Activated CD8-positive, alpha-beta memory T cell treated with anti-CD3 and anti-CD28 coated beads for 4 hours (primary cell): Measurements from ENCODE around the gene POP4.
"Not testable (repeated sequence)": the region's sequence is repeated elsewhere in the genome, so short reads cannot be mapped to it uniquely, and the experiment has no call there.

Source experiments
- DNase-seq, 2 donors: peaks; one replicate each; pipeline ENCODE4 v3.0.0-alpha.2; 2020; ENCODE audit warnings: low read depth in 2 of 2

POP4 gene, protein sequence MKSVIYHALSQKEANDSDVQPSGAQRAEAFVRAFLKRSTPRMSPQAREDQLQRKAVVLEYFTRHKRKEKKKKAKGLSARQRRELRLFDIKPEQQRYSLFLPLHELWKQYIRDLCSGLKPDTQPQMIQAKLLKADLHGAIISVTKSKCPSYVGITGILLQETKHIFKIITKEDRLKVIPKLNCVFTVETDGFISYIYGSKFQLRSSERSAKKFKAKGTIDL

GRCh38 chr19:29605653-29606419 lies at the start of gene POP4:
TSS of gene POP4 (plus strand) at chr19:29606283. CDS start at chr19:29606319, 36 bp downstream.
- DNase-seq = peak; percentile 96 to 98

GRCh38 chr19:29559110-29559509 lies 47.0 kb upstream of the POP4 start:
- not testable (repeated sequence) for DNase-seq

DNA sequence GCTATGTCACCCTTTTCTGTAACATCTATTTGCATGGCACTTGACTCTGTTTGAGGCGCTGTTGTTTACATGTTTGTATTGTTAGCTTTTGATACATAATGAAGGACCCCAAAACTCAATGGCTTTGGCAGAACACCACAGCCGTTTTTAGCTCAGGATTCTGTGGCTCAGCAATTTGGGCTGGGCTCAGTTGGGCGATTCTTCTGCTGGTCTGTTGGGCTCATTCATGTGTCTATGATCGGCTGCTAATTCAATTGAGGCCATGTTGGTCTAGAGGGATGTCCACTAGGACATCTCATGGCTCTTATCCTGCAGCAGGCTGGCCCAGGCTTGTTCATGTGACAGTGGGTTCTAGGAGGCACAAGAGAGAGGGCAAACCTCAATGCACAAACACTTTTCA lies 46.3 kb upstream of the POP4 start:
- DNase-seq = no peak

DNA sequence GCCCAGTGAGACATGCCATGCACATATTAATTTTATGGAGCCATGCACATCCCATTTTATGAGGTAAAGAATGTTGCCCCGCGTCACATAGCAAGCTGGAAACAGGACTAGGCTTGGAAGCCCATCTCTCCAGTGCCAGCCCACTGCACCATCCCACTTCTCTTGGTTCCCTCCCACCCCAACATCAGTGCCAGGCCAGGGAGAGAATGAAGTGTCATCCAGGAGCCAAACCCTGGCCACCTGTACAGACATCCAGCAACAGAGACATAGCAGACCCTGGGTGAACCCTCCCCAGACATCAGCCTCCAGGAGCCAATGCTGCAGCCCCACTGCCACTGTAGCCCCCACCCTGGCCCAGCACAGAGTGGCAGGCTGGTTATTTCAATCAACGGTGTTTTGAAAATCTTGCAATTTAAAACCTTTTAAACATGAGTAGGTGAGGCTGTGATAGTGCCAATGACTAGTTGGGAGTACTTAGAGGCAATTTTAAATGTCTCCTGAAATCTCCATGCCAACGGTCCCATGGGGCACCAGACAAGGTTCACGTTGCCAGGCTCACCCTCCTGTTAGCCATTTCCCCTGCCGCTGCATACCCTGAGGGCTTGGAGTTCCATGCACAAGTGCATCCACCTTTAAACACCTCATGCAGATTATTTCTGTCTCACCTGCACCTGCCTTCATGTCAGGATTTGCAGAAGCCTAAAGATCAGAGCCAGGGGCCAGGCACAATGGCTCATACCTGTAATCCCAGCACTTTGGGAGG lies 45.6 kb upstream of the POP4 start:
- DNase-seq = no peak

- no peak for DNase-seq
Observed at GRCh38 chr19:29561601-29562000, 44.5 kb upstream of the POP4 start.

DNA sequence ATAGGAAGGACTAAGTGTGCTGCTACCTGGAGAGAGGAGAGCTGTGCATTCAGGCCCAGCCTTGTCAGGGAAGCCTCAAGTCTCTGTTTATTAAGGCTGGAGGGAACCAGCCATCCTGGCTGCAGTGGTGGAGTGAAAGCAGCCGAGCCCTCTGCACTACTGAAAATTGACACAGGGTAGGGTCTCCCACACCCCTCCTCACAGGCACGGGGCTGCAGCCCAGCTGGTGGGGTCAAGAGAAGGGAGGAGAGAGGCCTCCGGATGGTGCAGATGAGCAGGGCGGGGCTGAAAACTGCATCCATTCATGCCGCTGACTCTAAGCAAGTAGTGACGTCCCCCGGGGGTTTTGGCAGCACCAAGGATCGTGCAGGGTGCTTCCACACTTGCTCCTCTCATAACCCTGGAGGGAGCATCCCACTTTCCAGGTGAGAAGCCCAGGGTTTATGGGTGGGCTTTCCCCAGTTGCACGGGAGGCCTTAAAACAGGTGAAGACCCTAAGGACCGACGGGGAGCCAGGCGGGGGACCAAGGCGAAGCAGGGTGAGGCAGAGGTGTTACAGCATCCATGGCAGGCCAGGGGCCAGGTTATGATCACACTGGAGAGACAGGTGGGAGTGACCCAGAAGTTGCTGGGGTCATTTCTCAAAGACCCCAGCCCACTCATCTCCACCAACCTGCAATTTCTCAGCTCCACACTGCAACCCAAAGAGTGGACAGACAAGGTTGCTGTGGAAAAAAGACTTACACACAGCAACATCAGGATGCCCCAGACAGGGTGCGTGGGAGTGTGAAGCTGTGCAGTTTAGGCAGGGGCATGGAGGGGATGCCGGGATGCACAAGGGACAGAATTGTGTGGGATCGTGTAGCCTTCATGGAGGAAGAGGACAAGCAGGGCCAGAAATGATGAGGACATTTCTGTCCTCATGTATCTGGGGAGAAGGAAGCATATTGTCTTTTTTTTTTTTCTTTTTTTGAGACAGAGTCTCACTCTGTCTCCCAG lies 43.5 kb upstream of the POP4 start:
- DNase-seq = no peak

DNA sequence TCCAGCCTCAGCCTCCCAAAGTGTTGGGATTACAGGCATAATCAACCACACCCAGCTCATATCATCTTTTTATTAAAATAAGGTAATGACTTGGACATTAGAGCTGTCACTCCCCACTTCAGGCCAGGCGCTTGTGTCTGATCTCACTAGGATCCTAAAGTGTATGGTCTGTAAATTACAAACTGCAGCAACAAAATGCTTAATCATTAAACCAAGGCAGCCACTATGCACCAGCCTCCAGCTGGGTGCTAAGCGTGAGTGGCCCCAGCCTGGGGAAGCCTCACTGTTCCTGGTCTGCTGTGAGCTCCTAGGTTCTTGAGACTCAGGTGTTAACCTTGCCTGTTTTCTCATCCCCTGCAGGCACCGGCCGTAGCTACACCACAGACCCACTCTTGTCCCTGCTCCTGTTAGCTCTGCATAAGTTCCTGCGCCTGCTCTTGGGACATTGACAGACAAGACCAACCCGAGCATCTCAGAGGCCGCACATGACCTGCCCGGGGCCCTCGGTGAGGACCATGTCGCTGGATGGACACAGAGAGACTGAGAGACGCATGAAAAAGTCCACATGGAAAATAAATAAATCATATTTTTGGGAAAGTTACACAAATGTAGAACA lies 42.5 kb upstream of the POP4 start:
- DNase-seq = no peak

DNA sequence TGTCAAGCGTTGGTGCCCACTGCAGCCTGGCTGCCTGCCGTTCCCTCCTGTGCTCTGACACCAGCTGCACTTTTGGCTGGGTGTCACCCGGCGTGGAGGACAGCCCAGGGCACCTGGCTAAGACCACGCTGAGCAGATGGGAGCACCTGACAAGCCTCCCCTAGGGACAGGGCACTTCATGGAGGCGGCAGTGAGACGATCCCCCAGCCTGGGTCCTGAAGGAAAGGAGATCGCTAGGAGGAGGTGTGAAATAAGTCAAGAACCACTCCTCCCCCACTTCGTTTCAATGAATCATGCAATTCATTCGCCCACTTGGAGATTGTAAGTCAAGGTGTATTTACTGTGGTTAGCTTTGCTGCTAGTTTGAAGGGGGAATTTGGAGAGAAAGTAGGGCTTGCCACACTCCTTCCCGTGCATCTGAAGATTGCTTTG lies 41.5 kb upstream of the POP4 start:
- no peak for DNase-seq

DNA sequence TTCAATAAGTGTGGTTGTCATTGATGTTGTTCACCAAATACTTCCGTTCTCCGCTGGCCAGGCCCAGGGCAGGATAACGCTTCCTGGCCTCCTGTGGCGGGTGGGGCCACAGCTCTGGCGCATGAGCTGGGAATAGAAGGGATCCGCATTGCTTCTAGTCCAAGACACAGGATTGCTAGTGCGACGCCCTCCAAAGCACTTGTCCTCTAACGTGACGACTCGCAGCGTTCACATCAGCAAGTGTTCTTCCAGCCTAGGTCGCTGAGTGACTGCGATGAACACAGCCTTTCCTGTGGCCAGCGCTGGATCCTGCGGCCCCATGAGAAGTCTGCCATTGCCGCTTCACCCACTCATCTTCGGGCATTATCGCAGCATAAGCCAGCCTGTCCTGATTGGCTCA lies 40.9 kb upstream of the POP4 start:
- DNase-seq = no peak

DNA sequence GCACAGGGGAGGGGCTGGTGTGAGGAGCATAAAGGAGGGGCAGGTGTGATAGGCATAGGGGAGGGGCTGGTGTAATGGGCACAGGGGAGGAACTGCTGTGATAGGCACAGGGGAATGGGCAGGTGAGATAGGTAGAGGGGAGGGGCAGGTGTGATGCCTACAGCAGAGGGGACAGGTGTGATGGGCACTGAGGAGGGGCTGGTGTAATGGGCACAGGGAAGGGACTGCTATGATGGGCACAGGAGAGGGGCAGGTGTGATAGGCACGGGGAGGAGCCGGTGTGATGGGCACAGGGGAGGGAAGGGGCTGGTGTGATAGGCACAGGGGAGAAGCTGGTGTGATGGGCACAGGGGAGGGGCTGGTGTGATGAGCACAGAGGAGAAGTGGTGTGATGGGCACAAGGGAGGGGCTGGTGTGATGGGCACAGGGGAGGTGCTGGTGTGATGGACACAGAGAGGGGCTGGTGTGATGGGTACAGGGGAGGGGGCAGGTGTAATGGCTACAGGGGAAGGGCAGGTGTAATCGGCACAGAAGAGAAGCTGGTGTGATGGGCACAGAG lies 39.5 kb upstream of the POP4 start:
- DNase-seq = no peak

DNA sequence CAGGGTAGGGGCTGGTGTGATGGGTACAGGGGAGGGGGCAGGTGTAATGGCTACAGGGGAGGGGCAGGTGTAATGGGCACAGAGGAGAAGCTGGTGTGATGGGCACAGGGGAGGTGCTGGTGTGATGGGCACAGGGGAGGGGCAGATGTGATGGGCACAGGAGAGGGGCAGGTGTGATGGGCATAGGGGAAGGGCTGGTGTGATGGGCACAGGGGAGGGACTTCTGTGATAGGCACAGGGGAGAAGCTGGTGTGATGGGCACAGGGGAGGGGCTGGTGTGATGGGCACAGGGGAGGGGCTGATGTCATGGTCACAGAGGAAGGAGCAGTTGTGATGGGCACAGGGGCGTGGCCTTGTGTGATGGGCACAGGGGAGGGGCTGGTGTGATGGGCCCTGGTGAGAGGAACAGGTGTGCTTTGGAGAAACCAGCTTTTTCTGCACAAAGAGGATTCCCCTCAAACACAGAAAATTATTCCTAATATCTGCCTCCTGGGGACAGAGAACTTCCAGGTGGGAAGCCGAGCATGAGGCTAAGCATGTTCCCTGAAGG lies 38.6 kb upstream of the POP4 start:
- DNase-seq = no peak

- no peak for DNase-seq
Observed at GRCh38 chr19:29568036-29569025, 37.8 kb upstream of the POP4 start.

DNA sequence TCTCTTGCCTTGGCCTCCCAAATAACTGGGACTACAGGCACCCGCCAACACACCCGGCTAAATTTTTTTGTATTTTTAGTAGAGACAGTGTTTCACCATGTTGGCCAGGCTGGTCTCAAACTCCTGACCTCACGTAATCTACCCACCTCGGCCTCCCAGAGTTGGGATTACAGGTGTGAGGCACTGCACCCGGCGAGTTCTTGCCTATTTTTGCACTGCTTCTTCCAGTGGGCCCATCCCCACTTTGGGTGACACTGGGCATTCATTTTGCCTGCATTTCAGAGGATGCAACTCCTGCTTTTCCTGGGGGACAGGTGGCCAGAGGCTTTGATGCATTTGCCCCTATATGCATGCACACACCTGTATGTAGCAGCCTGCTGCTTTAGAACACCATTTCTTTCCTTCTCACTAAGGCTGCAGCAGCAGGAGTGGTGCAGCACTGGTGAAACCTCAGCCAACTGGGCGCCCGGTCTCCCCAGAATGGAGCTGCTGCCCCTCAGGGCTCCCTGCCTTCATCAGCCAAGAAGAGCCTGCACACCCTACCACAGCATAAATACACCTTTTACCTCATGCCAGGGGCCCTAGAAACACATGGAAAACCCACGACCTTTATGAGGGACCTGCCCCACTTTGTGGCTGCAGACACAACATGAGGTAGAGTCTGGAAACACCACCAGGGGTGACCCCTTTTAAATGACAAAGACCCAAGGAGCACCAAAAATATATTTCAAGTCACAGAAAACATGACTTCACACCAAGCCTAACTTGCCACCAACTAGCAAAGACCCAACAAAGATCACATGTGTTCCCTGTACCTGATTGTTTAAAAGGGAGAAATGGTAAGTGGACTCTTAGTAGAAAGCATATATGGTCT lies 36.8 kb upstream of the POP4 start:
- no peak for DNase-seq

- DNase-seq = no peak
Observed at GRCh38 chr19:29571181-29571580, 34.9 kb upstream of the POP4 start.

DNA sequence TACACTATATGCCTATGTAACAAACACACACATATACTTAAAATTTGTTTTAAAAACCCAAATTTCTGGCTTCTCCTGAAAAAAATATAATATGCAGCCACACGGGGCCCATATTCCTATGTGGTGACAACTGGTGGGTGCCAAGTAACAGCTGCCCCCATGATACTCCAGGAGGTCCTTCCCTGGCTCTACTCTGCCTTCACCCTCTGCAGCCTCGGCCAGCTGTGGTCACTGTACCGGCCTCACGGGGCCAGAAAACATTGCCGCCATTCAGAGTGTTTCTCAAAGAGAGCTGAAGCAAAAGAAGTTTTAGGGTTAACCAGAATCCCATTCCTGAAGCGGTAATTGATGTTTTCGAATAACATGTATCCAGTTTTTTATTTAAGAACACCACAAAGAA lies 32.6 kb upstream of the POP4 start:
- no peak for DNase-seq

GRCh38 chr19:29574510-29574909 lies 31.6 kb upstream of the POP4 start:
- DNase-seq = no peak

GRCh38 chr19:29576046-29576606 lies 30.0 kb upstream of the POP4 start:
- DNase-seq = no peak
